CD14-positive monocyte (primary cell): ENCODE results near the gene HLA-DMB. TPM values are rescaled to one million over a fixed set of nuclear protein-coding genes. Genes with fewer than 3 reads are reported as not detected.
A peak's percentile ranks its signal among the peaks of the same experiment; 100 is the strongest.

Source experiments
- DNase-seq, 3 donors: peaks; one replicate each; pipeline ENCODE4 v3.0.0-alpha.2; 2011 to 2022
- H2AFZ ChIP-seq: 2 replicates; pipeline ENCODE4 v1.6.0; 2012; ENCODE audit warnings: mild to moderate bottlenecking, low read depth, low read length, inconsistent platforms; ENCODE audit not compliant: insufficient read depth, poor library complexity, severe bottlenecking
- H3K27ac ChIP-seq, 2 donors: 1 replicate in 1 of 2; 2 replicates in 1 of 2; pipeline ENCODE4 v1.5.1; 2012 to 2013; ENCODE audit warnings: low read length in 2 of 2, control low read depth in 1 of 2, inconsistent platforms in 1 of 2, low read depth in 1 of 2, mild to moderate bottlenecking in 1 of 2
- H3K27me3 ChIP-seq, 2 donors: one replicate each; pipeline versions ENCODE4 v1.6.0 to v1.6.1; 2011 to 2013; ENCODE audit warnings: low read length in 2 of 2; ENCODE audit not compliant: control insufficient read depth in 2 of 2, insufficient read depth in 2 of 2
- H3K36me3 ChIP-seq, 2 donors: replicated peaks in 1 of 2; 1 replicate in 1 of 2; 2 replicates in 1 of 2; pipeline versions ENCODE4 v1.5.1 to v1.6.1; 2012 to 2013; ENCODE audit warnings: low read length in 2 of 2, control low read depth in 1 of 2, inconsistent platforms in 1 of 2, mild to moderate bottlenecking in 1 of 2; ENCODE audit not compliant: insufficient read depth in 2 of 2, control insufficient read depth in 1 of 2
- H3K4me1 ChIP-seq, 2 donors: 1 replicate in 1 of 2; 2 replicates in 1 of 2; pipeline versions ENCODE4 v1.5.1 to v1.6.1; 2012 to 2013; ENCODE audit warnings: low read length in 2 of 2, control low read depth in 1 of 2, inconsistent platforms in 1 of 2, mild to moderate bottlenecking in 1 of 2, moderate library complexity in 1 of 2; ENCODE audit not compliant: insufficient read depth in 2 of 2, control insufficient read depth in 1 of 2
- H3K4me2 ChIP-seq: replicated peaks from 2 replicates; pipeline ENCODE3; 2012; ENCODE audit warnings: low read length, moderate library complexity, mild to moderate bottlenecking; ENCODE audit not compliant: poor library complexity, severe bottlenecking; ENCODE audit errors: extremely low read depth
- H3K4me3 ChIP-seq, 3 experiments: fragments of 200-600 bp in 1 of 3; sonication (generic) in 1 of 3; replicated peaks in 1 of 3; 1 replicate in 2 of 3; 2 replicates in 1 of 3; pipeline ENCODE4 v1.5.1; 2011 to 2013; ENCODE audit warnings: low read length in 3 of 3, mild to moderate bottlenecking in 3 of 3, control low read depth in 2 of 3, low read depth in 2 of 3, inconsistent platforms in 1 of 3, moderate library complexity in 1 of 3
- H3K79me2 ChIP-seq: 2 replicates; pipeline ENCODE4 v1.6.0; 2012; ENCODE audit warnings: mild to moderate bottlenecking, control low read depth, inconsistent platforms, low read length, moderate library complexity; ENCODE audit not compliant: insufficient read depth
- H3K9ac ChIP-seq: 2 replicates; pipeline ENCODE4 v1.6.0; 2017; ENCODE audit warnings: low read length, mild to moderate bottlenecking; ENCODE audit not compliant: insufficient read depth, poor library complexity, severe bottlenecking
- H3K9me3 ChIP-seq, 2 donors: replicated peaks in 1 of 2; 1 replicate in 1 of 2; 2 replicates in 1 of 2; pipeline versions ENCODE4 v1.5.1 to v1.6.1; 2012 to 2013; ENCODE audit warnings: low read length in 2 of 2, control low read depth in 1 of 2; ENCODE audit not compliant: control insufficient read depth in 1 of 2, insufficient read depth in 1 of 2
- H4K20me1 ChIP-seq: 2 replicates; pipeline ENCODE4 v1.6.0; 2012; ENCODE audit warnings: mild to moderate bottlenecking, low read length, control low read depth, moderate library complexity; ENCODE audit not compliant: insufficient read depth
- H3K27ac Mint-ChIP-seq, 7 donors: one replicate each; pipeline ENCODE4 v1.8.0; 2020; ENCODE audit warnings: mild to moderate bottlenecking in 7 of 7, mixed read lengths in 7 of 7, moderate library complexity in 6 of 7, inconsistent platforms in 2 of 7
- H3K27me3 Mint-ChIP-seq, 3 donors: one replicate each; pipeline ENCODE4 v1.8.0; 2021 to 2022; ENCODE audit warnings: low read depth in 3 of 3, mild to moderate bottlenecking in 3 of 3, mixed read lengths in 3 of 3, moderate library complexity in 3 of 3, inconsistent platforms in 1 of 3
- H3K36me3 Mint-ChIP-seq, 2 donors: one replicate each; pipeline ENCODE4 v1.8.0; 2020; ENCODE audit warnings: mixed read lengths in 2 of 2, inconsistent platforms in 1 of 2, mild to moderate bottlenecking in 1 of 2
- H3K4me1 Mint-ChIP-seq: one replicate; pipeline ENCODE4 v1.8.0; 2020; ENCODE audit warnings: mild to moderate bottlenecking, mixed read lengths
- H3K4me3 Mint-ChIP-seq, 2 donors: one replicate each; pipeline ENCODE4 v1.8.0; 2020; ENCODE audit warnings: mild to moderate bottlenecking in 2 of 2, mixed read lengths in 2 of 2, moderate library complexity in 1 of 2
- H3K9me3 Mint-ChIP-seq, 7 donors: one replicate each; pipeline ENCODE4 v1.8.0; 2020 to 2022; ENCODE audit warnings: mixed read lengths in 7 of 7, mild to moderate bottlenecking in 6 of 7, moderate library complexity in 6 of 7, inconsistent platforms in 2 of 7
- CTCF ChIP-seq: fragments of 200-600 bp; IDR thresholded peaks from one replicate; pipeline ENCODE4 v1.8.0; 2022; ENCODE audit warnings: antibody characterized with exemption, mild to moderate bottlenecking
- WGBS: methylation state at CpG from one replicate; pipeline ENCODE4 v1.1.5; 2013; ENCODE audit warnings: missing lambda C conversion rate; ENCODE audit not compliant: insufficient coverage; 5-methylcytosine and 5-hydroxymethylcytosine counted together
- intact Hi-C, 2 donors: fragments of 100-400 bp; cut with micrococcal nuclease; formaldehyde crosslinking; loops; one replicate each; pipeline versions ENCODE4 v1.15.0 to v1.15.1; 2023
- polyA plus RNA-seq, 3 donors: library from polyadenylated mRNA; depleted of rRNA in 1 of 3; unstranded in 2 of 3; stranded (reverse) in 1 of 3; fragments of 300-500 nt in 2 of 3; fragments of >200 nt in 1 of 3; fragmentation: Illumina TruSeq in 2 of 3; gene quantifications; 1 replicate in 2 of 3; 2 replicates in 1 of 3; pipeline ENCODE4 v1.2.3, GENCODE V29; 2012 to 2021

The HLA-DMB gene
- polyA plus RNA-seq, 3 donors: 510 to 924 (median 726) TPM

GRCh38 chr6:32975886-32976285 is 35.1 kb upstream of the HLA-DMB start:
- peaks cover 89% of the 10 kb centered on the region for H4K20me1 ChIP-seq
- H3K4me3 Mint-ChIP-seq: no peak overlapping the region
- peak overlapping the region in 1 of 2 donors; percentile 11 for H3K27ac ChIP-seq
- 92% methylated on average over 2 of the region's 2 CpGs for WGBS
- peaks cover 53% of the 10 kb centered on the region for H3K4me1 Mint-ChIP-seq
- TF ChIP-seq CTCF: no peak
- intact Hi-C loops: no loop called here
- peak overlapping the region in 6 of 7 donors; percentile 22 to 87 (median 64) for H3K27ac Mint-ChIP-seq
- no peak overlapping the region for H2AFZ ChIP-seq
- H3K9me3 ChIP-seq: no peaks in the 10 kb centered on the region
- no peak for DNase-seq
- no peak overlapping the region for H3K9ac ChIP-seq
- peaks cover 79 to 89% of the 10 kb centered on the region in 2 donors for H3K36me3 Mint-ChIP-seq
- H3K36me3 ChIP-seq: peaks cover 67 to 76% of the 10 kb centered on the region in 2 donors
- no peaks in the 10 kb centered on the region for H3K27me3 ChIP-seq
- peak overlapping the region; percentile 89 for H3K4me2 ChIP-seq
- H3K4me3 ChIP-seq: peak overlapping the region in 1 of 3 experiments; percentile 93
- peaks cover 0 to 9% (median 0%) of the 10 kb centered on the region in 7 donors for H3K9me3 Mint-ChIP-seq
- peaks cover 30 to 45% of the 10 kb centered on the region in 2 donors for H3K4me1 ChIP-seq
- peaks cover 78% of the 10 kb centered on the region for H3K79me2 ChIP-seq
- H3K27me3 Mint-ChIP-seq: peaks cover 0 to 10% (median 0%) of the 10 kb centered on the region in 3 donors

GRCh38 chr6:32974541-32975308 is 33.9 kb upstream of the HLA-DMB start:
- H3K9me3 ChIP-seq: no peaks in the 10 kb centered on the region
- Mint-ChIP-seq H3K27ac (peak overlapping the region; percentile 60 to 100 (median 97)), H3K4me1 (peaks cover 55% of the 10 kb centered on the region), H3K27me3 (peaks cover 0 to 10% (median 0%) of the 10 kb centered on the region in 3 donors), H3K4me3 (peak overlapping the region; percentile 98 to 100), H3K9me3 (peaks cover 0 to 9% (median 0%) of the 10 kb centered on the region in 7 donors), H3K36me3 (peaks cover 68 to 77% of the 10 kb centered on the region in 2 donors)
- H3K4me1 ChIP-seq: peaks cover 30 to 45% of the 10 kb centered on the region in 2 donors
- peaks cover 77% of the 10 kb centered on the region for H4K20me1 ChIP-seq
- TF ChIP-seq CTCF: no peak
- H3K79me2 ChIP-seq: peaks cover 83% of the 10 kb centered on the region
- WGBS: 34% methylated on average over 7 of the region's 14 CpGs
- no peak overlapping the region for H2AFZ ChIP-seq
- H3K27ac ChIP-seq: peak overlapping the region in 1 of 2 donors; percentile 81
- H3K36me3 ChIP-seq: peaks cover 56 to 64% of the 10 kb centered on the region in 2 donors
- no peak for DNase-seq
- peak overlapping the region; percentile 80 for H3K9ac ChIP-seq
- intact Hi-C loops: loop anchor here (5.0 kb wide), 3 partner anchors 37 to 132 kb away; partner anchors contain the start of gene PSMB8 (in 1 of the 2)
- H3K27me3 ChIP-seq: no peaks in the 10 kb centered on the region
- peak overlapping the region; percentile 76 to 93 (median 90) for H3K4me3 ChIP-seq
- peak overlapping the region; percentile 89 for H3K4me2 ChIP-seq
